ENCODE results near the gene TMEM18.
A peak's percentile ranks its signal among the peaks of the same experiment; 100 is the strongest.

The TMEM18 gene

GRCh38 chr2:696999-697627 lies 19.9 kb upstream of the TMEM18 start:
- H3K4me3 ChIP-seq = no peak overlapping the region
- DNase-seq (ENCODE audit: low read depth, low spot score) = no peak
- H3K9ac ChIP-seq (ENCODE audit: insufficient read length) = no peak overlapping the region
- TF ChIP-seq POLR2AphosphoS5 (IDR thresholded peaks at IDR 0.05; ENCODE audit: borderline replicate concordance, low read depth, low read length) = no peak
- TF ChIP-seq EZH2 (IDR thresholded peaks at IDR 0.05) = no peak
- TF ChIP-seq FOXP2 (optimal IDR thresholded peaks at IDR 0.05; ENCODE audit: control extremely low read depth, extremely low read length, insufficient read depth) = no peak
- H3K27ac ChIP-seq = no peak overlapping the region
- no peaks in the 10 kb centered on the region for H3K9me3 ChIP-seq (ENCODE audit: low read depth, low read length)
- no peaks in the 10 kb centered on the region for H3K36me3 ChIP-seq (ENCODE audit: insufficient read depth, low read length)

- no peak for DNase-seq (ENCODE audit: low read depth, low spot score)
- Histone ChIP-seq H3K36me3 (ENCODE audit: insufficient read depth, low read length) (no peaks in the 10 kb centered on the region), H3K9me3 (ENCODE audit: low read depth, low read length) (no peaks in the 10 kb centered on the region), H3K27ac (no peak overlapping the region), H3K9ac (ENCODE audit: insufficient read length) (peak overlapping the region; percentile 25), H3K4me3 (no peak overlapping the region)
- TF ChIP-seq POLR2AphosphoS5 (IDR thresholded peaks at IDR 0.05; ENCODE audit: borderline replicate concordance, low read depth, low read length) (no peak), FOXP2 (optimal IDR thresholded peaks at IDR 0.05; ENCODE audit: control extremely low read depth, extremely low read length, insufficient read depth) (no peak), EZH2 (IDR thresholded peaks at IDR 0.05) (no peak)
Observed at GRCh38 chr2:696463-696862, 19.3 kb upstream of the TMEM18 start.

GRCh38 chr2:694906-695510 lies 17.8 kb upstream of the TMEM18 start:
- Histone ChIP-seq H3K9ac (ENCODE audit: insufficient read length) (peak overlapping the region; percentile 56), H3K9me3 (ENCODE audit: low read depth, low read length) (no peaks in the 10 kb centered on the region), H3K27ac (peak overlapping the region; percentile 83), H3K36me3 (ENCODE audit: insufficient read depth, low read length) (no peaks in the 10 kb centered on the region), H3K4me3 (peak overlapping the region; percentile 58)
- no peak for DNase-seq (ENCODE audit: low read depth, low spot score)
- no peak for TF ChIP-seq EZH2 (IDR thresholded peaks at IDR 0.05)
- no peak for TF ChIP-seq POLR2AphosphoS5 (IDR thresholded peaks at IDR 0.05; ENCODE audit: borderline replicate concordance, low read depth, low read length)
- no peak for TF ChIP-seq FOXP2 (optimal IDR thresholded peaks at IDR 0.05; ENCODE audit: control extremely low read depth, extremely low read length, insufficient read depth)

- TF ChIP-seq EZH2 (IDR thresholded peaks at IDR 0.05) = no peak
- no peak for TF ChIP-seq FOXP2 (optimal IDR thresholded peaks at IDR 0.05; ENCODE audit: control extremely low read depth, extremely low read length, insufficient read depth)
- no peak; the same call in 1 of the 2 replicates for TF ChIP-seq POLR2AphosphoS5 (IDR thresholded peaks at IDR 0.05; ENCODE audit: borderline replicate concordance, low read depth, low read length)
Observed at GRCh38 chr2:694174-694573, 17.0 kb upstream of the TMEM18 start.

GRCh38 chr2:693606-694005 lies 16.4 kb upstream of the TMEM18 start:
- no peak for DNase-seq (ENCODE audit: low read depth, low spot score)
- H3K9me3 ChIP-seq (ENCODE audit: low read depth, low read length) = no peaks in the 10 kb centered on the region
- TF ChIP-seq FOXP2 (optimal IDR thresholded peaks at IDR 0.05; ENCODE audit: control extremely low read depth, extremely low read length, insufficient read depth) (no peak), EZH2 (IDR thresholded peaks at IDR 0.05) (no peak), POLR2AphosphoS5 (IDR thresholded peaks at IDR 0.05; ENCODE audit: borderline replicate concordance, low read depth, low read length) (no peak)
- peak overlapping the region; percentile 56 for H3K9ac ChIP-seq (ENCODE audit: insufficient read length)
- H3K36me3 ChIP-seq (ENCODE audit: insufficient read depth, low read length) = no peaks in the 10 kb centered on the region
- no peak overlapping the region for H3K4me3 ChIP-seq
- peak overlapping the region; percentile 83 for H3K27ac ChIP-seq

More at GRCh38 chr2:694174-694573, 17.0 kb upstream of the TMEM18 start:
- no peak for DNase-seq (ENCODE audit: low read depth, low spot score)
- peak overlapping the region; percentile 83 for H3K27ac ChIP-seq
- no peaks in the 10 kb centered on the region for H3K9me3 ChIP-seq (ENCODE audit: low read depth, low read length)
- H3K9ac ChIP-seq (ENCODE audit: insufficient read length) = peak overlapping the region; percentile 56
- H3K36me3 ChIP-seq (ENCODE audit: insufficient read depth, low read length) = no peaks in the 10 kb centered on the region
- H3K4me3 ChIP-seq = peak overlapping the region; percentile 58

- Histone ChIP-seq H3K36me3 (ENCODE audit: insufficient read depth, low read length) (no peaks in the 10 kb centered on the region), H3K27ac (no peak overlapping the region), H3K9me3 (ENCODE audit: low read depth, low read length) (no peaks in the 10 kb centered on the region), H3K4me3 (no peak overlapping the region), H3K9ac (ENCODE audit: insufficient read length) (no peak overlapping the region)
- DNase-seq (ENCODE audit: low read depth, low spot score) = no peak
- TF ChIP-seq FOXP2 (optimal IDR thresholded peaks at IDR 0.05; ENCODE audit: control extremely low read depth, extremely low read length, insufficient read depth) (no peak), EZH2 (IDR thresholded peaks at IDR 0.05) (no peak), POLR2AphosphoS5 (IDR thresholded peaks at IDR 0.05; ENCODE audit: borderline replicate concordance, low read depth, low read length) (no peak)
Observed at GRCh38 chr2:692767-693166, 15.6 kb upstream of the TMEM18 start.

- Histone ChIP-seq H3K36me3 (ENCODE audit: insufficient read depth, low read length) (no peaks in the 10 kb centered on the region), H3K9ac (ENCODE audit: insufficient read length) (no peak overlapping the region), H3K27ac (no peak overlapping the region), H3K9me3 (ENCODE audit: low read depth, low read length) (no peaks in the 10 kb centered on the region), H3K4me3 (no peak overlapping the region)
- DNase-seq (ENCODE audit: low read depth, low spot score) = no peak
- no peak for TF ChIP-seq POLR2AphosphoS5 (IDR thresholded peaks at IDR 0.05; ENCODE audit: borderline replicate concordance, low read depth, low read length)
- TF ChIP-seq FOXP2 (optimal IDR thresholded peaks at IDR 0.05; ENCODE audit: control extremely low read depth, extremely low read length, insufficient read depth) = no peak
- TF ChIP-seq EZH2 (IDR thresholded peaks at IDR 0.05) = no peak
Observed at GRCh38 chr2:691821-692761, 14.9 kb upstream of the TMEM18 start.

- TF ChIP-seq FOXP2 (optimal IDR thresholded peaks at IDR 0.05; ENCODE audit: control extremely low read depth, extremely low read length, insufficient read depth) = no peak
- no peaks in the 10 kb centered on the region; the same call in 1 of the 2 replicates for H3K9me3 ChIP-seq (ENCODE audit: low read depth, low read length)
- no peak overlapping the region for H3K9ac ChIP-seq (ENCODE audit: insufficient read length)
- DNase-seq (ENCODE audit: low read depth, low spot score) = no peak
- no peak overlapping the region for H3K27ac ChIP-seq
- no peak overlapping the region for H3K4me3 ChIP-seq
- no peaks in the 10 kb centered on the region for H3K36me3 ChIP-seq (ENCODE audit: insufficient read depth, low read length)
Observed at GRCh38 chr2:690799-691198, 13.6 kb upstream of the TMEM18 start.

Measured in SK-N-MC (cell line).